GM12873 (cell line): ENCODE measurements around the gene ELFN1.

ENCODE experiments used
- TF ChIP-seq, protein P1 (sequence below): IDR thresholded peaks from 2 replicates; pipeline ENCODE4 v1.5.1; 2012; ENCODE audit warnings: low read depth, mild to moderate bottlenecking, moderate library complexity, low read length, control low read depth; ENCODE audit not compliant: insufficient read depth; ENCODE audit errors: missing control alignments

Gene ELFN1

DNA sequence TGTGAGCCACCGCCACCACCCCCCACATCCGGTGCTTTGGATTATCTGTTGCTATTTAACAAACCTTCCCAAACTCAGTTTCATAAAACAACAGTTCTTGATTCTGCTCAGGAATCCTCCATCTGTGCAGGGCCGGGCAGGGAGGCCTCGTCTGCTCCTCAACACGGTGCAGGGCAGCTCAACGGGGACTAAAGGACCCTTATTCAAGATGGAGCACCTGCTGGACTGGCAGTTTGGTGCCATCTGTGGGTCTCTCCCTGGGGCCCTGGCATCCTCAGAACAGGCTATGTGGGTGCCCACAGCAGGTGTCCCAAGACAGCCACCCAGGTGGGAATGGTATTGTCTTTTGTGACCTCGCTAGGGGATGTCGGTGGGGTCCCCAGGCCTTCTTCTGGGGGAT, 31.0 kb upstream of the ELFN1 start:
- TF ChIP-seq, protein P1, sequence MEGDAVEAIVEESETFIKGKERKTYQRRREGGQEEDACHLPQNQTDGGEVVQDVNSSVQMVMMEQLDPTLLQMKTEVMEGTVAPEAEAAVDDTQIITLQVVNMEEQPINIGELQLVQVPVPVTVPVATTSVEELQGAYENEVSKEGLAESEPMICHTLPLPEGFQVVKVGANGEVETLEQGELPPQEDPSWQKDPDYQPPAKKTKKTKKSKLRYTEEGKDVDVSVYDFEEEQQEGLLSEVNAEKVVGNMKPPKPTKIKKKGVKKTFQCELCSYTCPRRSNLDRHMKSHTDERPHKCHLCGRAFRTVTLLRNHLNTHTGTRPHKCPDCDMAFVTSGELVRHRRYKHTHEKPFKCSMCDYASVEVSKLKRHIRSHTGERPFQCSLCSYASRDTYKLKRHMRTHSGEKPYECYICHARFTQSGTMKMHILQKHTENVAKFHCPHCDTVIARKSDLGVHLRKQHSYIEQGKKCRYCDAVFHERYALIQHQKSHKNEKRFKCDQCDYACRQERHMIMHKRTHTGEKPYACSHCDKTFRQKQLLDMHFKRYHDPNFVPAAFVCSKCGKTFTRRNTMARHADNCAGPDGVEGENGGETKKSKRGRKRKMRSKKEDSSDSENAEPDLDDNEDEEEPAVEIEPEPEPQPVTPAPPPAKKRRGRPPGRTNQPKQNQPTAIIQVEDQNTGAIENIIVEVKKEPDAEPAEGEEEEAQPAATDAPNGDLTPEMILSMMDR: no peak

DNA sequence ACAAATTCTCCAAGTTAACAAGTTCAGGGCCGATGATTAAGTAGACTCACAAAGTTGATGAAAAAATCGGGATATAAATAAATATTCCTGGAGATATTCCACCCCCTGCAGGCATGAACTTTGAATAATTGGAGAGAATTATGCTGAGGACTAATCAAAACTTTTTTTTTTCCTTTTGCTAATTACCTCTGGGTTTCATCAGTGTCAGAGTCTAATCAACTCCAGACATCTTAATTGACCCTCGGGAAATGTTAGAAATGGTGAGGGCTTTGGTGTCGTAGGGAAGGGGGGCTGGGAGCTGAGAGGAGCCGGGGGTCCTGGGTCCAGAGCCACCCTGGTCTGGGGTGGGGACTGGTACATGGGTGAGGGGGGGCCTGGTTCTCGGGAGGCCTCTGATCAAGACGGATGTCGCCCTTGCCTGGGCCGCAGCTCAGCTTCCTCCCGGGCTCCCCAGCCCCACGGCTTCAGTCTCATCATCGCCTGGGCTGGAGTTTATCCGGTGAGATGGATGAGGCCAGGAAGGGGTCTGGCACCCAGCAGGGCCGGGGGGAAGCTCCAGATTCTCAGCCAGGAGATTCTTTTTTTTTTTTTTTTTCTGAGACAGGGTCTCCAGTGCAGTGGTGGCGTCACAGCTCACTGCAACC, 30.4 kb upstream of the ELFN1 start:
- TF ChIP-seq, protein P1: no peak

DNA sequence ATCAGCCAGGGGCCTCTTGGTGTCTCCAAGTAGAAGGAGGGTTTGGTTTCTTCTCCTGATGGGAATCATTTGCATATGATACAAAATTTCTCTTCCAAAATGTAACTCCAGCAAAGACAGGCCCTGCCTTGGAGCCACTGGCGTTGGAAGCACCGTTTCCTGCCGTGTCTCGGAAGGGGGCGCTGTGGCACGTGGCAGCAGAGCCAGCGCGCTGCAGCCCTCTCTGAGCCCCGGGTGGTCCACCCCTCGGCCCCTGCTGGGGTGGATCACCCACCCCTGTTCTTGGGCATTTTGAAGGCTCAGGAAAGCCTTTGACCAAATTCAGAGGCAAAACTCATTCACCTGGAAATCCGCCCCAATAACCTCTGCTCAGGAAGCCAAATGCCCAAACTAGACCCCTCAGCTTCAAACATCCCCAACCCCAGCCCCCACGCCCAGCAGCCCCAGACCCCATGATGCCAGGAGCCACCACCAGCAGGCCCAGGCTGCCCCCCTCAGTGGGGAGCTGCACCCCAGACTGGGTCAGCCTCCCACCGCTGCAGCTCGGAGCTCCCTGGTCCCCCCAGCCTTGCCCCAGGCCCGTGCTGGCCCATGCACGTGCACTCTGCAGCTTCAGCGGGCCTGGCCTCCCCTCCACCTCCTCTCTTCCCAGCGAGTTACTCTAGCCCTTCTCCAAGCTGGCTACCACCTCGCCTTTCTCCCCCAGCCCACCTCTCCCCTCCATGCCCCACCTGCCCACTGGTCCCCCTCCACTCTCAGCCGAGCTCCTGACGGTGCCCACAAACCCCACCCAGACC, 29.5 kb upstream of the ELFN1 start:
- TF ChIP-seq, protein P1: no peak

DNA sequence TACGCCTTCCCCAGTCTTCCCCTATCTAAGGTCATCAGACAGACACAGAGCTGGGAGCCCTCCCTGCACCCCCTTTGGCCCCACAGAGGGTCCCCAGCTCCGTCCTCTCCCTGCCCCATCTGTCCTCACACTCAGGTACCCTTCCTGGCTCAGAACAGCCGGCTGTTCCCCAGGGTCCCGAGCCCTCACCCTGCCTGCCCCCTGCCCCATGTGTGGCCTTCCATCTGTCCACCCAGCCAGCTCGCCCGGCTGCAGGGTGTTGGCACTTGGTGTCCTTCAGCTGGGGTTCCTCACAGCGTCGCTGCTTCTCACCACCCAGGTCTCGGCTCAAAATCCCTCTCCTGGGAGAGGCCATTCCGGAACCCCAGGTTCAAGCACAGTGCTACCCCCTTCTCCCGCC, 28.9 kb upstream of the ELFN1 start:
- TF ChIP-seq, protein P1: no peak

DNA sequence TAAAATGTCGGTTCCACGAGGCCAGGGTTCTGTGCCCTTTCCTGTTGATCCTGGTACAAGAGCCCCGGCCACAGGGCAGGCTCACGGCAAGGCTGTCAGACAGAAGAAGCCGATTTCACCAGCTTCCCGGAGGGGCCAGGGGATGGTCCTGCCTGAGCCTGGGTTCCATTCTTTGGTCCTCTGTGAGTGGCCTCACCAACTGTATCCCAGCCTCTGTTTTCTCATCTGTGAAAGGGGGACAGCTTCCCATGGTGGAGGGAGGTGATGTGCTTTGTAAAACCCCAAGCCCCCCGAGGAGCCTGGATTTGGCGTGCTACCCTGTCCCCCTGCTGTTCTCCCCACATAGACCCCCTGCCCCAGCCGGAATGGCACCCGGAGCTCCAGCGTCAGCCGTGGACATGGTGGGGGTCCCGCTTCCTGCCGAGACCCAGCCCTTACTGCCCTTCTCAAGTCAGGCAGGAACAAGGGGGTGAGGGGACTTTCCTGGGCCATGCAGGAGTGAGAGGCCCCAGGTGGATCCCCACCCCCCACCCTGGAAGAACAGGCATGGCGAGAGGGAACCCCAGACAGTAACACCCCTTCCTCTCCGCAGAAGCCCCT, 28.3 kb upstream of the ELFN1 start:
- TF ChIP-seq, protein P1: no peak

- TF ChIP-seq, protein P1: no peak
These were observed 27.8 kb upstream of the ELFN1 start for GRCh38 chr7:1642291-1642731.
